IMR-90 (cell line): Measurements from ENCODE around the gene CACNA1G. TPM values are rescaled to one million over a fixed set of nuclear protein-coding genes. Genes with fewer than 3 reads are reported as not detected.
A peak's percentile ranks its signal among the peaks of the same experiment; 100 is the strongest.

Experiments
- ATAC-seq: fragments of 200-7000 bp; cut with Tn5 transposase; 2 replicates; pipeline ENCODE4 v1.9.1; 2020; ENCODE audit warnings: low read depth, mild to moderate bottlenecking, moderate library complexity
- BruUV-seq: library from RNA; stranded (reverse); fragments of 400-500 nt; replicated peaks from 2 replicates; lab custom pipeline; 2021; lab: Mats Ljungman, UMichigan
- CTCF ChIA-PET: fragments of 300-600 bp; formaldehyde crosslinking; extraction: SDS; loops from one replicate; lab custom pipeline; 2021; ENCODE audit warnings: antibody characterized with exemption; lab: Yijun Ruan, JAX
- POLR2A ChIA-PET: fragments of 300-600 bp; sonication (Branson Sonifier 250); formaldehyde crosslinking; loops from one replicate; lab custom pipeline; 2022; ENCODE audit warnings: antibody characterized with exemption; ENCODE audit not compliant: unreplicated experiment; lab: Charles Lee
- DNase-seq: peaks from one replicate; pipeline ENCODE4 v3.0.0; 2013
- H2AFZ ChIP-seq: replicated peaks from 2 replicates; pipeline ENCODE3; 2013; ENCODE audit warnings: low read length, mild to moderate bottlenecking; ENCODE audit not compliant: poor library complexity
- H2AK5ac ChIP-seq: 2 replicates; pipeline ENCODE4 v1.6.1; 2013; ENCODE audit warnings: low read depth, low read length, inconsistent platforms
- H2AK9ac ChIP-seq: replicated peaks from 2 replicates; pipeline ENCODE3; 2013; ENCODE audit warnings: mild to moderate bottlenecking, low read depth, low read length, moderate library complexity; ENCODE audit not compliant: poor library complexity
- H2BK120ac ChIP-seq: 2 replicates; pipeline ENCODE4 v1.6.1; 2013; ENCODE audit warnings: low read depth, low read length, inconsistent platforms
- H2BK15ac ChIP-seq: 3 replicates; pipeline ENCODE4 v1.6.1; 2013; ENCODE audit warnings: low read depth, low read length, inconsistent platforms
- H2BK20ac ChIP-seq: 2 replicates; pipeline ENCODE4 v1.6.1; 2013; ENCODE audit warnings: low read depth, mild to moderate bottlenecking, inconsistent platforms, low read length, moderate library complexity
- H2BK5ac ChIP-seq: 2 replicates; pipeline ENCODE4 v1.6.1; 2013; ENCODE audit warnings: mild to moderate bottlenecking, low read depth, low read length, inconsistent platforms; ENCODE audit not compliant: poor library complexity, severe bottlenecking
- H3K14ac ChIP-seq: replicated peaks from 2 replicates; pipeline ENCODE4 v1.6.1; 2013; ENCODE audit warnings: low read depth, low read length, inconsistent platforms
- H3K18ac ChIP-seq: 2 replicates; pipeline ENCODE4 v1.6.1; 2013; ENCODE audit warnings: low read depth, low read length, control low read depth
- H3K23ac ChIP-seq: 2 replicates; pipeline ENCODE4 v1.6.1; 2013; ENCODE audit warnings: low read depth, low read length, inconsistent platforms
- H3K27ac ChIP-seq: 2 replicates; pipeline ENCODE4 v1.5.1; 2013; ENCODE audit warnings: mild to moderate bottlenecking, control low read depth, low read length; ENCODE audit not compliant: insufficient read depth
- H3K27me3 ChIP-seq: 2 replicates; pipeline ENCODE4 v1.6.1; 2013; ENCODE audit warnings: low read length; ENCODE audit not compliant: control insufficient read depth, insufficient read depth
- H3K36me3 ChIP-seq: 2 replicates; pipeline ENCODE4 v1.6.1; 2013; ENCODE audit warnings: low read length, mixed read lengths; ENCODE audit not compliant: control insufficient read depth, insufficient read depth
- H3K4ac ChIP-seq: 2 replicates; pipeline ENCODE4 v1.6.1; 2013; ENCODE audit warnings: low read depth, low read length, inconsistent platforms
- H3K4me1 ChIP-seq: 2 replicates; pipeline ENCODE4 v1.6.1; 2013; ENCODE audit warnings: low read length, mixed read lengths; ENCODE audit not compliant: control insufficient read depth, insufficient read depth
- H3K4me2 ChIP-seq: 2 replicates; pipeline ENCODE4 v1.6.1; 2013; ENCODE audit warnings: low read depth, mild to moderate bottlenecking, control low read depth, low read length, moderate library complexity
- H3K4me3 ChIP-seq: 2 replicates; pipeline ENCODE4 v1.5.1; 2013; ENCODE audit warnings: low read depth, mild to moderate bottlenecking, control low read depth, low read length, moderate library complexity; ENCODE audit not compliant: insufficient read depth
- H3K56ac ChIP-seq: 2 replicates; pipeline ENCODE4 v1.6.1; 2013; ENCODE audit warnings: low read length, inconsistent platforms; ENCODE audit not compliant: insufficient read depth; ENCODE audit errors: extremely low read depth
- H3K79me1 ChIP-seq, 2 experiments: 2 replicates each; pipeline ENCODE4 v1.6.1; 2013; ENCODE audit warnings: low read length in 2 of 2, inconsistent platforms in 1 of 2, low read depth in 1 of 2
- H3K9ac ChIP-seq: 2 replicates; pipeline ENCODE4 v1.6.1; 2013; ENCODE audit warnings: low read depth, low read length, control low read depth
- H3K9me1 ChIP-seq: 2 replicates; pipeline ENCODE4 v1.6.1; 2013; ENCODE audit warnings: low read length, inconsistent platforms; ENCODE audit not compliant: insufficient read depth
- H3K9me3 ChIP-seq: 2 replicates; pipeline ENCODE4 v1.6.1; 2013; ENCODE audit warnings: low read length; ENCODE audit not compliant: control insufficient read depth, insufficient read depth
- H4K20me1 ChIP-seq: 2 replicates; pipeline ENCODE4 v1.6.1; 2013; ENCODE audit warnings: low read length, inconsistent platforms; ENCODE audit not compliant: insufficient read depth
- H4K5ac ChIP-seq: 2 replicates; pipeline ENCODE4 v1.6.1; 2013; ENCODE audit warnings: mild to moderate bottlenecking, low read depth, low read length, control low read depth
- H4K8ac ChIP-seq, 2 experiments: 2 replicates each; pipeline ENCODE4 v1.6.1; 2013; ENCODE audit warnings: low read depth in 2 of 2, low read length in 2 of 2, control low read depth in 1 of 2, inconsistent platforms in 1 of 2
- H4K91ac ChIP-seq: 2 replicates; pipeline ENCODE4 v1.6.1; 2013; ENCODE audit warnings: low read depth, low read length, inconsistent platforms; ENCODE audit not compliant: insufficient read depth
- BHLHE40 ChIP-seq: fragments of 150-350 bp; IDR thresholded peaks from 2 replicates; pipeline ENCODE4 v1.6.1; 2016; ENCODE audit warnings: mild to moderate bottlenecking, low read depth, low read length
- CEBPB ChIP-seq: IDR thresholded peaks from 2 replicates; pipeline ENCODE4 v1.6.1; 2012; ENCODE audit warnings: low read depth, low read length, improper control_type of control experiment
- ELK1 ChIP-seq: fragments of 150-350 bp; IDR thresholded peaks from 2 replicates; pipeline ENCODE4 v1.6.1; 2016; ENCODE audit warnings: low read depth, mild to moderate bottlenecking, low read length, moderate library complexity, borderline replicate concordance
- RFX5 ChIP-seq: IDR thresholded peaks from 2 replicates; pipeline ENCODE4 v1.8.0; 2012; ENCODE audit warnings: low read depth, mild to moderate bottlenecking, low read length, moderate library complexity
- WGBS, 2 experiments: methylation state at CpG; one replicate each; pipeline versions ENCODE4 v1.1.5 to v1.1.7; 2013; ENCODE audit warnings: missing lambda C conversion rate in 2 of 2; ENCODE audit not compliant: insufficient read length in 1 of 2; ENCODE audit errors: extremely low coverage in 2 of 2; 5-methylcytosine and 5-hydroxymethylcytosine counted together
- dilution Hi-C: fragments of 300-500 bp; cut with HindIII; formaldehyde crosslinking; loops from one replicate; pipeline ENCODE4 v1.14.3; 2018; ENCODE audit warnings: low sequenced_read_pairs; ENCODE audit not compliant: unreplicated experiment
- in situ Hi-C: fragments of 300-500 bp; cut with MboI; formaldehyde crosslinking; loops from 3 replicates; pipeline ENCODE4 v1.14.3; 2019; ENCODE audit warnings: low sequenced_read_pairs, inconsistent platforms, mixed read lengths
- intact Hi-C: fragments of 100-400 bp; cut with micrococcal nuclease; formaldehyde crosslinking; loops from 2 replicates; pipeline ENCODE4 v1.10.0; 2022
- polyA plus RNA-seq, 3 experiments: library from polyadenylated mRNA; depleted of rRNA; stranded (reverse); fragments of >200 nt; gene quantifications; 2 replicates each; pipeline ENCODE4 v1.2.3, GENCODE V29; 2012; ENCODE audit warnings: low replicate concordance in 1 of 3
- total RNA-seq: library from RNA; depleted of rRNA; stranded (reverse); fragments of >200 nt; gene quantifications from 2 replicates; pipeline ENCODE4 v1.2.3, GENCODE V29; 2012

CACNA1G gene
- total and polyA plus RNA-seq, 2 of the 4 experiments (the other 2 are of a cell fraction), result under 0.01 to 0.03 TPM

GRCh38 chr17:50540560-50541401, 19.7 kb upstream of the CACNA1G start:
- H2AFZ ChIP-seq, result peak overlapping the region; percentile 97
- H3K23ac ChIP-seq, result no peak overlapping the region
- 90% methylated on average over 2 of the region's 11 CpGs; no CpG with 5 or more reads in 1 of the 2 experiments for WGBS, 2 experiments
- H3K9ac ChIP-seq, result no peak overlapping the region
- H3K4ac ChIP-seq, result peak overlapping the region; percentile 87; the same call in 1 of the 2 replicates
- peaks cover 12% of the 10 kb centered on the region; the same call in 1 of the 2 replicates for H3K4me1 ChIP-seq
- peak overlapping the region; percentile 38 to 97; a peak in 2 of 4 replicates for H4K8ac ChIP-seq
- H3K4me2 ChIP-seq, result no peak overlapping the region
- H3K9me3 ChIP-seq, result no peaks in the 10 kb centered on the region
- H4K5ac ChIP-seq, result no peak overlapping the region
- no TSS peak for BruUV-seq
- H2BK20ac ChIP-seq, result no peak overlapping the region
- TF ChIP-seq ELK1 (no peak), RFX5 (no peak), CEBPB (no peak), BHLHE40 (no peak)
- H3K18ac ChIP-seq, result no peak overlapping the region
- H3K4me3 ChIP-seq, result no peak overlapping the region
- H2BK15ac ChIP-seq, result no peak overlapping the region
- H3K79me1 ChIP-seq, result peaks cover 0 to 7% of the 10 kb centered on the region in 2 experiments; a peak in 2 of 4 replicates
- H3K56ac ChIP-seq, result no peak overlapping the region
- peaks cover 4% of the 10 kb centered on the region for H3K9me1 ChIP-seq
- intact Hi-C loops (loop anchor here (10.0 kb wide), 1 partner anchor 414 kb away; no protein-coding TSS in a partner anchor), dilution Hi-C loops (no loop called here), in situ Hi-C loops (loop anchor here (10.0 kb wide), 1 partner anchor 414 kb away; no protein-coding TSS in a partner anchor)
- H2AK9ac ChIP-seq, result peak overlapping the region; percentile 86
- no peak for ATAC-seq
- DNase-seq, result no peak
- H2BK120ac ChIP-seq, result no peak overlapping the region
- ChIA-PET CTCF (no interaction called here), POLR2A (no interaction called here)
- no peaks in the 10 kb centered on the region for H4K20me1 ChIP-seq
- no peak overlapping the region for H4K91ac ChIP-seq
- no peaks in the 10 kb centered on the region for H3K27me3 ChIP-seq
- H3K14ac ChIP-seq, result no peak overlapping the region
- H3K36me3 ChIP-seq, result no peaks in the 10 kb centered on the region
- peak overlapping the region; percentile 43; the same call in 1 of the 2 replicates for H2AK5ac ChIP-seq
- no peak overlapping the region for H3K27ac ChIP-seq
- no peak overlapping the region for H2BK5ac ChIP-seq
